Hippocampal formation (tissue), 2 donors: ENCODE data around the gene PTRH1.

ENCODE experiments used
- DNase-seq, 2 donors: peaks; one replicate each; lab custom pipeline; 2025; lab: John Stamatoyannopoulos, UW

The PTRH1 gene

GRCh38 chr9:127720031-127720864, 4.8 kb upstream of the PTRH1 start:
- no peak for DNase-seq

DNA sequence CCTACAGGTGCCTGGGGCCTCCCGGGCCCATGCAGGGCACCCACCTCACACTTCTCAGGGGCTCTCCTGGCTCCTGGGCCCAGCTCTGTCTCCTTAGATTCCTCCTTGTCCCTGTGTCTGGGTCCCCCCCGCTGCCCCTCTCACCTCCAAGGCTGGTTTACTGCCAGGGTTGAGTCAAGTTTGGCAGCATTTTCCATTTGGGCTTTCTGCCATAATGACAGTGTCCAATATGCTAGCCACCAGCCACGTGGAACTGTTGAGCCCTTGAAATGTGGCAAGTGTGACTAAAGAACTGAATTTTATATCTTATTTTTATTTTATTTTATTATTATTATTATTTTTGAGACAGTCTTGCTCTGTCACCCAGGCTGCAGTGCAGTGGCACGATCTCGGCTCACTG, 2.3 kb upstream of the PTRH1 start:
- DNase-seq, result no peak

DNA sequence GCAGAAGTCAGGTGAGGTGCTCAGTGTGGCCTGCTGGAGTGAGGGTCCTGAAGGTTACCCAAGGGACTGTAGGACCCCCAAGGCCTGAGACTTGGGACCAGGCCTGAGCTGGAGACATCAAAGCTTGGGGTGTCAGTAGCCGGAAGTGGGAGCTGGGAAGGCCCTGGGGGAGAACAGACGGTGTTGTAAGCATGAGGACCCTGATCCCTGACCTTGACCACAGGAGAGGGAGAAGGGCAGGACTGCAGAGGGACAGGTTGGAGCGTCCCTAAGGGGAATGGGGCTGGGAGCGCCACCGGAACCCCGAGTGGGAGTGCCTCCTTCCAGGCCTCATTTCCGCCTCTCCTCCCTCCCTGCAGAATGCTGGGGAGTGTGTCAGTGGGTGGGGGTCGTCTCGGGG, 949 bp upstream of the PTRH1 start:
- DNase-seq, result no peak

- no peak for DNase-seq
These were observed 453 bp downstream of the PTRH1 start for GRCh38 chr9:127714951-127715469.

GRCh38 chr9:127714020-127714750, 1.3 kb downstream of the PTRH1 start:
- DNase-seq, result no peak

GRCh38 chr9:127712867-127713266, 2.6 kb downstream of the PTRH1 start:
- DNase-seq, result no peak

- no peak for DNase-seq
These were observed 3.1 kb downstream of the PTRH1 start for GRCh38 chr9:127712371-127712770.

DNA sequence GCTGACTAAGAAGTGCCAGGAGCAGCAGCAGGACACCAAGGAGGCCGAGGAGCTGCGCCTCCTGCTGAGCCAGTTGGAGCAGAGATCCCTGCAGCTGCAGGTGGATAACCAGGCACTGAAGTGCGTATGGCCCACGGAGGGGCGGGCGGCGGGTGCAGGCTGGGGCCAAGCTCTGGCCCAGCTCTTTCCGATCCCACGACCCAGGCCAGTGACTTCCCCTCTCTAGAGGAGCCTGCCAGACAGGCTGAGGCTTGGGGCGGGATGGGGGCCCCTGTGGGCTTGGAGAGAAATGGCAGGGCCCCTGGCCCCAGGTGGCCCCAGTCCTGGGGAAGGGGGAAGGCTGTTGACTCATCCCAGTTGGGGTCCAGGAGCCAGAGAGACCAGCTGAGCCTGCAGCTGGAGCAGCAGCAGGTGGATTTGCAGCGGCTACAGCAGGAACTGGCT, 3.6 kb downstream of the PTRH1 start:
- no peak for DNase-seq

DNA sequence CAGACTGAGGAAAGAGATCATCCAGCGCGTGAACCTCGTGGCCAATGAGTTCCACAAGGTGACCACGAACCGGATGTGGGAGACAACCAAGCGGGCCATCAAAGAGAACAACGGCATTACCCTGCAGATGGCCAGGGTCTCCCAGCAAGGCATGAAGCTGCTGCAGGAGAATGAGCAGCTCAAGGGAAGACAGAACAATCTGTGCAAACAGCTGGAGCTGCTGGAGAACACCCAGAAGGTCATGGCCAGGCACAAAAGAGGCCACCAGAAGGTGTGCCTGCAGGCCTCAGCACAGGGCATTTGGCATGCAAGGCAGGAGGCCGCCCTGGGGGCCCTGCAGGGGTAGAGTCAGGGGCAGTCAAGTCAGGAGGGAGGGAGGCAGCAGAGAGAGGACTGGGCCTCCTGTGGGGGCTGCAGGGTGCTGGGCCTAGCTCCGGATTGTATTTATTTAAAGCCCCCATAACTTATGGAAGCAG, 4.2 kb downstream of the PTRH1 start:
- DNase-seq, result no peak

GRCh38 chr9:127710204-127710783, 5.2 kb downstream of the PTRH1 start:
- DNase-seq, result no peak

- no peak for DNase-seq
These were observed 6.4 kb downstream of the PTRH1 start for GRCh38 chr9:127708952-127709587.

GRCh38 chr9:127707766-127708165, 7.7 kb downstream of the PTRH1 start:
- no peak for DNase-seq

DNA sequence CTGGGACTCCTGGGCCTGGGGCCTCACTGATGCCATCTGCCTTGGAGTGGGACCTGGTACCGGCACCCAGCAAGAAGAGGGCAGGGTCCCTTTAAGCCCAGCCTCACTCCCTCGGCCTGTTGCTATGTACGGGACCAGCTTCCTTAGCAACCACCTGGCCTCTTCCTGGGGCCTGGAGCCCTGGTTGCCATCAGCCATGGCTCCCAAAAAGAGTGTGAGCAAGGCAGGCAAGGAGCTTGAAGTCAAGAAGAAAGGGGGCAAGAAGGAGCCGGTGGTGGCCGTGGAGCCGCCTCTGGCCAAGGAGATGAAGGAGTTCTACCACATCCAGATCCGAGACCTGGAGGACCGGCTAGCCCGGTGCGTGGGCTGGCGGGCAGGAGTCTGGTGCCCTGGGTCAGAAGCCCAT, 8.6 kb downstream of the PTRH1 start, which contains the start of gene CFAP157:
TSS of gene CFAP157 (plus strand) at position 153 of the 406 bp plus-strand sequence. CDS start at position 197, 44 bp downstream.
- no peak for DNase-seq

DNA sequence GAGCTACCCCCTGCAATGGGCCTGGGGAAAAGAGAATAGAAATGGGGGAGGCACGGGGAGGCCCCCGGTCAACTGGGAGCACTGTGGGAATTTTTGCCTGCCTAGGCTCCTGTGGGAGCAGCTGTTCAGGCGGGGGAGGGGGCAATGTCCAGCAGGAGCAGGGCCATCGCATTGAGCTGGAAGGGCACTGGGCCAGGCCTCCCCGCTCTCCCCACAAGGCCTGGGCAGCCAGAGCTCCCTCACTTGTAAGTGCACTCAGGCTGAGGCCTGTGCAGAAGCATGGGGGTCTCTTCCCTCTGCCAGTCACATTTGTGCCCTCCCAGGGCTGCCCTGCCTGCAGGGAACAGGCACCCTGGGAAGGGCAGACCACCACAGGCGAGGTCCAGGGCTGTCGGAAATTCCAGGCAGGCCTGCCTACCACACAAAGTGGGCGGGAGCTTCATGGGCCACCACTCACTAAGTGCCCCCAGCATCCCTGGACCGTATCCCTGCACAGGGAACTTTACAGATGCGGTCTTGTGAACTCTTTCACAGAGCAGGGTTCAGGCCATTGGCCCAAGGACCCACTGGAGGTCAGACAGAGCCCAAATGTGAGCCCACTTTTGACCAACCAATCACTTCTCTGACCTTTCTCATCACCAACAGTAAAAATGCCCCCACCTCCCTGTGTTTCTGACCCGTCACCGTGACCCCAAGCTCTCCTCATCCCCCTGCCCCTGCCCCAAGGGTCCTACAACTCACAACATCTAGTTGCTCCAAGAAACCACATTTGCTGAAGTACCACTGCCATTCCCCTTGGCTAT, 9.7 kb downstream of the PTRH1 start:
- DNase-seq, result no peak

DNA sequence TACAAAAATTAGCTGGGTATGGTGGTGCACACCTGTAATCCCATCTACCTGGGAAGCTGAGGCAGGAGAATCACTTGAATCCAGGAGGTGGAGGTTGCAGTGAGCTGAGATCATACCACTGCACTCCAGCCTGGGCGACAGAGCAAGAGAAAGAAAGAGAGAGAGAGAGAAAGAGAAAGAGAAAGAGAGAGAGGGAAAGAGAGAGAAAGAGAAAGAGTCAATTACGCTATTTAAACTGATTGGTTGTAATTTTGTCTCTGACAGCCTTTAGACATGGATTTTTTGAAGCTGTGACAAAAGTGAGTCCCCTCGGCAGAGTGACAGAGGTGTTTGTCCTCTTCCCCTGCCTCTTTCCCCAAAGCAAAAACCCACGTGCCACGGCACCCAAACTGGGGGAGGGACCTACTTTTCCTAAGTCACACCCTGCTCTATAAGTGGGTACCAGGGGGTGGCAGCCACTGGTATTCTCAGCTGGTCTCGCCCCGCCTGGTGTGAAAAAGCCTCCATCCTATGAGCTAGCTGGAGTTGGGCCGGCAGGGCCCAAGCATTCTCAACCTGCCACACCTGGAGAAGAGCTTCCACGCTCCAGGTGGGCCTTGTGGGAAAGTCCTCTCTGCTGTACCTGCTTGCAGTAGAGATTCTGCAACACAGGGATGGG, 12.0 kb downstream of the PTRH1 start:
- no peak for DNase-seq

DNA sequence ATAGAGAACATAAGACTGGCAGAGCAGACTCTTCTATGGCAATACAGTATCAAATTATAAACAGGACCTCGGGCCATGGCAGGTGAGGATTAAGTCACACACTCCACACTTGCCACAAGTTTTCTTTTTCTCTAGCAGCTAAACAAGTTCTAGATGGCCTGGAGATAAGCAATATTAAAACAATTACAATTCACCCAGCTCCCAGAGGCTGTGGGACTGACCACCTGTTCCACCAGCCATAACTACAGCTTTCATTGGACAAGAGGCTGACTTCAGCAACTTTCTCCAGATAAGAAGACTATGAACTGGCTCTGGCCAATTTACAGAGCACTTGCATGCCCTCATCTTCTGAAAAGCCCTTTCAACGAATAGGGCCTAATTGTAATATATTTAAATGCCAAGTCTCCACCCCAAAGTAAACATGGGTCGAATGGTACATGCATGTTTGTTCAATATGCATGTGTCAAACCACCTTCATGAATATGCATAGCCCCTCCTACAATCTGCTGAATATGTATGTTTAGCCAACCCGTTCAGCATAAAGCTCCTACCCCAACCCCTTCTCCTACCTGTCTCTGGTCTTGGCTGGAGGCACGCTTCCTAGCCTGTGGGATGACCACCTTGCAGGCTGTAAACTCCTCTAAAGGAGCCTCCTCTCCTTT, 14.7 kb downstream of the PTRH1 start:
- DNase-seq, result no peak

- DNase-seq, result peak in 1 of 2 donors; percentile 40
These were observed 15.3 kb downstream of the PTRH1 start for GRCh38 chr9:127700140-127700539.

GRCh38 chr9:127698985-127699670, 16.3 kb downstream of the PTRH1 start:
- peak; percentile 95 for DNase-seq

DNA sequence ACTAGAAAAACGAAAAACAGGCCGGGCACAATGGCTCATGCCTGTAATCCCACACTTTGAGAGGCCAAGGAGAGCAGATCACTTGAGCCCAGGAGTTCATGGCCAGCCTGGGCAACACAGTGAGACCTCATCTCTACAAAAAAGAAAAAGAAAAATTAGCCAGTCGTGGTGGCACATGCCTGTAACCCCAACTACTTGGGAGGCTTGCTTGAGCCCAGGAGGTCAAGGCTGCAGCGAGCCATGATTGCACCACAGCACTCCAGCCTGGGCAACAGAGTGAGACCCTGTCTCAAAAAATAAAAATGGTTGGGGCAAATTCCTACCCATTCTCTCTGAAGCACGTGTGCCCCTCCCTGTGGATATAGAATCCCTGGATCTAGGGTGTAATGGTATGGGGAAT, 17.1 kb downstream of the PTRH1 start:
- DNase-seq, result no peak
